CMK (cell line): Measurements from ENCODE around the gene CEP55.

Source experiments
- DNase-seq: peaks from one replicate; pipeline ENCODE4 v3.0.0-alpha.2; 2010; ENCODE audit warnings: low read depth

The CEP55 gene

DNA sequence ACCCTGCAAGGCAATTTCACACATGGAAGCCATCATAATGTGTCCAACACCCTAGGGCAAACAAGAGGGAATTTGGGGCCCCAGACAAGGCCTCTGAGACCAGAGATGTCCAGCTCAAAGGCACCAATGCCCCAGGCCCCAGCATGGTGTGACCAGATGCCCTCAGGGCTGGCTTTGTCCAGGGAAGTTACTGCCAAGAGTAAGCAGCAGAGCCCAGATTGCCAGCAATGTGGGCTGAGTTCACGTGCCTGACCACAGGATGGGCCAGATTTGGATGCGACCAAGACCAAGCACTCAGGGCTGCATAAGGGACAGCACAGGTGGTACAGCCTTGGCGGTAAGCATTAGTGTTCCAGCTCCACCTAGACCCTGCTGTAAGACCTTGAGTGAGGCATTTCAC lies 27.0 kb upstream of the CEP55 start:
- DNase-seq = no peak

DNA sequence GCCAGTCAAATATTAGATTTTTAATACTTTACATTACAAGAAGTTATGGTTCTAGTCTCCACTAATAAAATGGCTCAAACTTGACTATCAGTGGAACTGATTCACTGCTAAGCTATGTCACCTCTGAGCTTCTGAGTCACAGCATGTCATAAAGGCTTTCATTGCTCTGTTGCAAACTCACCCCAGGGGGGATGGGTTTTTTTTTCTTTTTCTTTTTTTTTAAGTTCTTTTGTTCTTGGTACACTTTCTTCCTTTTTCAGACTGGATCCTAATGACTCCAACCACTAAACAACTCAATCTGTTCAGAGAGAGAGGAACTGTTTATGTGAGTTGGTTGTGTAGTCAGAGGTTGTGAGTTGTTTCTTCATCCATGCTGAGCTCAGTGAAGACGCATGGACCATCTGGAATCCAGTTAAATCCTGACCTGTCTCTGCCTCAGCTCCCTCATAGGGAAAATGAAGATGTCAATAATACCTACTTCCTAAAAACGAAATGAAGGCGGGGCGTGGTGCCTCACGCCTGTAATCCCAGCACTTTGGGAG lies 25.2 kb upstream of the CEP55 start:
- DNase-seq = no peak

DNA sequence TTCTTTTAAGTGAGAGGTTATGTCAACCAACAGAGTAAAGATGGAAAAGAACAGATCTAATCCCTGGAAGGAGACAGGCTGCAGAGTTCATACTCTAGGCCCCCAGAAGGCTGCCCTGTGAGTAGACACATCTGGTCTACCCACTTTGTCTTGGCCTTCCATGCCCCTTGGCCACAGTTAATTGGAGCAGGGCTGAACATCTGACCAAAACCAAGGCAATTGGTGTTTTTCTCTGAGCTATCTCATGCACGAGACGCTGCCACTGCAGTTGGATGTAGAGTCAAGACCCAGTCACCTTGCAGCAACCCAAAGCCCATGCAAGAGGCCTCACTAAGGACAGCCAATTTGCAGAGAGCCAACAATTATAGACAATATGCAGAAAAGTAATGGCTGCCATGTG lies 23.3 kb upstream of the CEP55 start:
- DNase-seq = no peak

DNA sequence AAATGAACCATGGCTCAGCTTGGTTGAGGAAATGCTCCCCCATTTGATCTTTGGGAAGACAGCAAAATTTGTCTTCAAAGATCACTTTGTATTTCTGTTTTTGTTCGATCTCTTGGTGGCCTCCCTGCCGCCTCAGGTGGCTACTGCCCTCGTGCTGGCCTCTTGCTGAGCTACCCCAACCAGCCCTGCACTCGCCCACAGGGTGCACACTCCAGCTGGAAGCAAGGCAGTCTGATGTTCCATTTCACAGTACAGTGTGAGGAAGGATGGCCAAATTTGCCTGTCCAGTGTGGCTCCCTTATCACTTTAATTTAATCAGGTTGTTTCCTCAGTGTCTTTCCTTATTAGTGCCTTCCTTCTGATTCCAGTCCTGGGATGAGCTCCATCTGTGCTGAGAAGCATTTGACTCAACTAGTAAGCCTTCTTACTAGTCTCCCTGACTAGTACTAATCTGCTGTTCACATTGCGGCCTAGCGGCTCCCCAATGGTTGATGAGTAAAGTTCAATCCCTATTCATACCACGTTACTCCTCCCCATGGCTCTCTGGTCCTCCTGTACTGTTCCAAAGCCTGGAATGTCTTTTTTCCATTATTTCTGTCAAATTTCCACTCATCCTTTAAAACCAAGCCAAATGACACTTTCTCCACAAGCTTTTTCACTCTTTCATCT lies 22.5 kb upstream of the CEP55 start:
- DNase-seq = no peak

DNA sequence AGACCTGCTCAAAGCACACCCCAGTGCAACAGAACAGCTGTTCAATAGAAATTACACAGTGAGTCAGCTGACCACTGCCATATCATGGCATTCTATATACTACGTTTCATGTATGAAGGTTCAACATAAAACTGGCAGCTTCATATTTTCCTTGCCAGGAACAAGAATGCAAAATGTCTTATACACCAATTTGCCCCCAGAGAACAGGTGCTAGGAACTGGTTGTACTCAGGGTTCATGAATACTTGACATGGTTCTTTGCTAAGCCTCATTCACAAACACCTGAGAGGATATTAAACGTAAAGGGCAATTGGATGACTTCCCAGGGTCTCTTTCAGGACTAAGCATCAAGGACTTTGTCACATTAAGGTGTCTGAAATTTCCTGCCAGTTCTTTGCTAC lies 21.2 kb upstream of the CEP55 start:
- no peak for DNase-seq

DNA sequence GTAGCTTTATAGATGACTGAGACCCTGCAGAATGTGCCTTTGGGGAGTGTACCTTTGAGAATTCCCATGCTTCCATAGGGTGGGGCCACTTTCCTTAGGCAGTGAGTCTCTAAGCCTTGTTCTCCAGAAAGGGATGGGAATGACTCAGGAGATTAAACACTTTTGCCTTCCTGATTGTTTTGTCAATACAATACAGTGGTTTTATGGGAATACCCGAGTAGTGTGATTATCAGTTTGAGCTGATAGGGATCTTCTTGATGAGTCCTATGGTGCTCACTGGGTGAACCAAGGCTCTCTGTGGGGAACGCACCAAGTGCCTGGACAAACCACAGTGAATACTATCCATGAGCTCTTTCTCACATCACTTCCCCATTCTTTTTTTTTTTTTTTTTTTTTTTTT lies 20.5 kb upstream of the CEP55 start:
- DNase-seq = no peak

DNA sequence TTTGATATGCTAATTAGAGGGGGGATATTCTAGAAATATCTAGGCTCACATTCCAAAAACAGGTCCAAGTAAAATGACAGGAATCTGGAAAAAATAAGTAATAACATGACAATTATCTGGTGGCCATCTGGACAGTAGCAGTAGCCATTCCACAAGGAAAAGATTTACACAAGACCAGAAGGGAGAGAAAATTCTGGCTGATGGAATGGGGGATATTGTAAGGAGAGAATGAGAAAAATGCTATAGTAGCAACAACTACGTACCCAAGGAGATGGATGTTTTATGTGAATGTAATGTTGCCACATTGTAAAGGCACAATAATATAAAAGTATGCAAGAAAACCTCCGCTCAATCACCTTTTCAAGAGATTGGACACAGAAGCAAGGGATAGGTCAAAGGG lies 19.7 kb upstream of the CEP55 start:
- DNase-seq = no peak

DNA sequence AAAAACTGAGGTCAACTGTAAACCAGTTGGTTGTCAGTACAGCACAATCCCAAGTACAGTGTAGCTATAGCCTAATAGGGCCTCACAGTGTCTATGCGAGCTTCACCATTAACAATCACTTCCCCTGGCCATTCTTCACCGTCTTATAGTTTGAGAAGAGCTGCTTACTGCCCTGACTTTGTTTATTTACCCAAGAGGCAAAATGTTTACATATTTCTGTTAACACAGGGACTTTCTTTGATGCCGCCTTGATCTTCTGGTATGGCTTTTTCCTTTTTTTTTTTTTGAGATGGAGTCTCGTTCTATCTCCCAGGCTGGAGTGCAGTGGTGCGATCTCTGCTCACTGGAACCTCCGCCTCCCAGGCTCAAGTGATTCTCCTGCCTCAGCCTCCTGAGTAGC lies 17.5 kb upstream of the CEP55 start:
- DNase-seq = no peak

DNA sequence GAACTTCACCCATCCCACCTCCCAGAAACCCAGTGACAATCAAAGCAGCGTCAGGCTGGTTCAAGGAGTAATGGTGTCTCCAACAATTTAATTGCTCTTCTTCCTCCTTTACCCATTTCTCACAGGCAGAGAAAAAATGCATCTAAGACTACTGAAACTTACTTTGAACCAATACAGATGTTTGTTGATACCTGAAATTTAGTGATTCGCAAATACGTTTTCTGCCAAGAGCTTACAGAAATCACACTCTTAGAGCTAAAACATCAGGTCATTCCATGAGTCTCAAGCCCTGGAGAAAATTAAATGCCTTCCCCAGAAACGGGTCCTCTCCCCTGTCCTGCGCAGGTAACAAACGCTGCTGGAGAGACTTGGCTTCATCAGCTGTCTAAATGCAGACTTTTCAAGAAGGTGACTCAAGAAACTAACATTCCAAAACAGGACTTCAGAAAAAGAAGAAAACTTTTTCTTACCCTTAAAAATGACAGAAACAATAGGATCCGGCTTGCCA lies 14.7 kb upstream of the CEP55 start:
- no peak for DNase-seq

DNA sequence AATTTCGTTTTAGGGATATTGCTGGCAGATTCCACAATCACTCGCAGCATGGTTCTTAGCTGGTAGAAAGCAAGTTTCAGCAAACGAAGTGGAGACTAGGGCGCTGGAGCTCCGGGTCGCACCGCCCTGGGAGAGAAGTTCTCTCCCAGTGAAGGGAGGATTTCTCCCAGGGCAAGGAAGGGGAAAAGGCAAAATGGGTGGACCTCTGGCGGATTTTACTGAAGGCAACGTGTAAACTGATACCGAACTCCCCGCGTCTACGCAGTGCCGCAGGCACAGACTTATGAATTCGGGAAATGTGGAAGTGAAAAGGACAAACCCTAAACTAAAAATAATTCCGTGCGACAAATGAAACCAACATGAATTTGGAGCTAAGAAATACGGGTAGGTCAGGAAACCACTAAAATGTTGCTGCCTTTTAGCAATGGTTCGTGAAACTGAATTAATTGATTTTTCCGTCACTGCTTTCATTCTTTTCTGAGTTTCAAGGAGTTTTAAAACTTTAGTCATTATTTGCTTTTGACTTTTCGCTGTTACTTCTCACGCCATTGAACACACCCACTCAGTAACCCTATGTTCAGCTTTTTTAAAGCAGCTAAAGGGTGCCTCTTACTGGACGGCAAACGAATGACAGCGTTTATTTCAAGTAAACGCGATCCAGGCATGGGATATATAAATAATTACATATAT lies 14.1 kb upstream of the CEP55 start, which contains the start of gene MYOF:
Gene MYOF (minus strand): TSS at position 190 of the 690 bp plus-strand sequence. CDS start 140 bp downstream, at position 50.
- DNase-seq = no peak

DNA sequence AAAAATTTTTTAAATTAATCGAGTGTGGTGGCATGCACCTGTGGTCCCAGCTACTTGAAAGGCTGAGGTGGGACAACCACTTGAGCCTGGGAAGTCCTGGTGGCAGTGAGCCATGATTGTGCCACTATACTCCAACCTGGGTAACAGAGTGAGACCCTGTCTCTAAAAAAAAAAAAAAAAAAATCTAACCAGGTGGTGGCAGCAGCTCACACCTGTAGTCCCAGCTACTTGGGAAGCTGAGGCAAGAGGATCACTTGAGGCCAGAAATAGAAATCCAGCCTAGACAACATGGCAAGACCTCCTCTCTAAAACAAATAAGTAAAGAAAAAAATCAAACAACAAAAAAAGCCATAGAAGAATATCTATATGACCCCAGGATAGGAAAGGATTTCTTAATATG lies 10.7 kb upstream of the CEP55 start:
- no peak for DNase-seq

DNA sequence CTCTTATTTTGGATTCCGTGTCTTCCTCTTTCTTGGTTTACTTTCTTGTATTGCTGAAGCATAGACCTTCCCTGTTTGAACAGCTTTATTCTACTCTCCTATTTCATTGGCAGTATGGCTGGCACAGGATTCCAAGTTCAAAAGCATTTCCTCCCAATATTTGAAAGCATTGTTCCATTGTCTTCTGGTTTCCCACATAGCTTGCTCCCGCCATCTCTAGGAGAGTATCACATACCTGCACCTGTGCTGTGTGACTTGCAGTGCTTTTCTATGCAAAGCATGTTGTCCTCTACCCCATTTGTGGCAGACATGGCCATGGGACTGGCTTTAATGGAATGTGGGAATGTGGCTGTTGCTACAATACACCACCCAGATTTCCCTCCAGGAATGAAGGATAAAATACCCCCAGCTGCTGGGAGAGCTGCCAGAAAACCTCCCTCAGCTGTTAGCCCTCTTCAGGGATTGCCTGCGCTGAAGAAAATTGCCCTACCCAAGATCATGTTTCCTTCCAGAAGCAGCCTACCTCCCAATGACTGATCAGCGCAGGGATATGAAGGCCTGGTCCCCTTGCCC lies 7.4 kb upstream of the CEP55 start:
- no peak for DNase-seq

DNA sequence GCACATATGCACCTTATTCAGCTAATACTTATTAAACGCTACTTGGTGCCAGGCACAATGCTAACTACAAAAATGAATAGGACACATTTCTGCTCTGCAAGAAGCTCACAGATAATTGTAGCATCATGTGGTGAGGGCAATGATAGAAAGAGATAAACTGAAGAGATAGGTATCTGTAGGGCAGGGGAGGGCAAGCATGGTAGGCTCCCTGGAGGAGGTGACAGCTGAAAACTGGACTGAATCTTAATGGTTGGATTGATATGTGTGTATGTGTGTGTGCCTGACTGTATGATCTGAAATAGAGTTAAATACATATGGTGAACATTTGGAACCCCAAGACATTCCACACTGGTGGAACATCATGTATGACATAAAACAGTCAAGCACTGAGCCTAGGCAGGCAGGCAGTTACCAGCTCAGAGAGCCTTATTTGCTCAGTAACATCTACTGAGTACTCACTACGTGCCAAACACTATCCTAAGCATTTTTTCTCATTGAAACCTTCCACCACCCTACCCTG lies 4.8 kb upstream of the CEP55 start:
- no peak for DNase-seq

DNA sequence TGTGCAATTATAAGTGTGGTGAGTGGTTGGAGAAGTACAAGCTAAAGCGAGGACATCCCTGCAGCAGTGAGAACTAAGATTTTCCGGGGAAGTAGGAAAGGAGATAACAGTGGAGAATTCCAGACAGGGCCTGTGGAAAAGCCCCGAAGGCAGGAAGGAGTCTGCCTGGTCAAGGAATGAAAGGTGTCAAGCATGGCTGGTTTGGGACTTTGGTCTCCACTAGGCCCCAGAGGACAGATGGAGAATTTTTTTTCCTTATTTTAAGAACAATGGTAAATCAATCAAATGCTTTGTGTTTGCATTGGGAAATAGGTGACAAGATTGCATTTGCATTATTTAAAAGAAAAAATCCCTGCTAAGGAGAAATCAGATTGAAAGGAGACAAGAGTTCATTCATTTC lies 3.2 kb upstream of the CEP55 start:
- no peak for DNase-seq

DNA sequence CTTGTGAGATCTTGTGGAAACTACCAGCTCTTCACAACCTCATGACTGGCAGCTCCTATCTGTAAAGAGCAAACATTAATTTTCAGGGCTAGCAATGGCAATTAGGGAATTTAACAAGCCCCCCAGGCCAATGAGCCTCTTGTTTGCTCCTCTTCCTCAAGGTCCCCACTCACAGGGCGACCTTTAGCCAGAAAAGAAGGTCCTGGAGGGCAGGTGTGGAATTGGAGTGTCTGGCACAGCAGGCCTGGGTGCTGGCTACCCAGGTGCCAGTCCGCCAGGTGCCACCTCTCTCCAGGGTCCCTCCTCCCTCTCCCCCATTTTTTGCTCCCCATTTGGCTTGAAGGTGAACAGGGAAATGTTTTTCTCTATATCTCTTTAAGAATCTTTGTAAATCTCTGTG lies 1.9 kb upstream of the CEP55 start:
- DNase-seq = no peak

DNA sequence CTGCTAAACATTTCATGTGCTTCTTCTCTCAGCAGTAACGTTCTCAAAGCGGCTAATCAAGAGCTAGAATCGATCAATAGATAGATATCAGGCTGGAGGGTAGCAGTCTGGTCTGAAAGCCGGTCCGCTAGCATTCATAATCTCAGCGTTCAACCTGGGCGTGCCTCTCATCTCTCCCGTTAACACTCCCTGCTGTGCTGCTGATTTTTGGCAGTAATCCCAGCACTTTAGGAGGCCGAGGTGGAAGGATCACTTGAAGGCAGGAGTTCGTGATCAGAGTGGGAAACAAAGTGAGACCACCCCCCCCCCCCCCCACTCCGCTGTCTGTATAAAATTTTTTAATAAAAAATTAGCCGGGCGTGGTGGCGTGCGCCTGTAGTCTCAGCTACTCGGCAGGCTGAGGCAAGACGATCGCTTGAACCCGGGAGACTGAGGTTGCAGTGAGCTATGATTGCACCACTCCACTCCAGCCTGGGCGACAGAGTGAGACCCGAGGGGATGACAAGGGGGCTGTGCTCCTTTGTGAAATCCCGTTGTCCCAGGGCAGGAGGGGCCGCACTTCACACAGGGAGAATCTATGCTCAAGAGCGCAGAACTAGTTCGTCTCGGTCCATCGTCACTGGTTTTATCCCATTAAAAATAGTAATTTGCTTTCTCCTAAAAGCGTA lies 624 bp upstream of the CEP55 start:
- no peak for DNase-seq

DNA sequence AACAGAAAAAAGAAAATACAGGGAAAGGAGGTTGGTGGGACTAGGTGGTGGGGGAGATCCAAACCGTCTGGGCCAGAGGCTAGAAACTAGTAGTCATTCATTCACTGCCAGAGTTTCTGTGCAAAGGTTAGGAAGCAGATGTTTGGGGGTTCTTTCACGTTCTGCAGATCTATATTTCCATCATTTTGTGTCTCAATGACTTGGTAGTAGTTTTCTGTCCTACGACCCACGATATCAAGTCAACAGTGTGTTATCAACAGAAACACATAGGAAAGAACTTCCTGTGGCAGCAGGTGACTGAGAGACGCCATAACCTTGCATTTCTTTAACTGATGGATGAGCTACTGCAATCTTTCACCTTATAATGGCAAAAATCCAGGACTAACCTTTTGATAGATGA lies 1.8 kb downstream of the CEP55 start:
- DNase-seq = no peak

DNA sequence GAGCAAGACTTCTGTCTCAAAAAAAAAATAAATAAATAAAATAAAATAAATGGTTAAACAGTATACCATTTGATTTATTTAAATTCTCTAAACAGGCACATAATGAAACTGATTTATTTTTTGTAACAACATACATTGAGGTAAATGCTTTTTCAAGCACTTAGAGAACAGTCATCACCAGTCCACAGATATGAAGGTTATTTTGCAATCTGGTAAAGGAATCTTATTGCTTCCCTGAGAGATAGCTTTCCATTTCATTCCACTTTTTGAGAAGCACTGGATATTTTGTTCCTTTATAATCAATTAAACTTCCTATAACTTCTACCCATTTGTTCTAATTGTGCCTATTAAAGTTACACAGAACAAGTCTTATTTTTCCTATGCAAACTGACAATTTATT lies 5.2 kb downstream of the CEP55 start:
- DNase-seq = no peak

DNA sequence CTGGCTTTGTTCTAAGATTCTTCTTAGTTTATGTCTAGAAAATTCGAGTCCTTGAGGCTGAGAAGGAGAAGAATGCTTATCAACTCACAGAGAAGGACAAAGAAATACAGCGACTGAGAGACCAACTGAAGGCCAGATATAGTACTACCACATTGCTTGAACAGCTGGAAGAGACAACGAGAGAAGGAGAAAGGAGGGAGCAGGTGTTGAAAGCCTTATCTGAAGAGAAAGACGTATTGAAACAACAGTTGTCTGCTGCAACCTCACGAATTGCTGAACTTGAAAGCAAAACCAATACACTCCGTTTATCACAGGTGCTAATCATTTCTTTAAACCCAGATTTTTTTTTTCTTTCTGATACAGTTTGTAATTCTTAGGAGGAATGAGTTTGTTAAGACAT lies 6.7 kb downstream of the CEP55 start:
- DNase-seq = no peak

DNA sequence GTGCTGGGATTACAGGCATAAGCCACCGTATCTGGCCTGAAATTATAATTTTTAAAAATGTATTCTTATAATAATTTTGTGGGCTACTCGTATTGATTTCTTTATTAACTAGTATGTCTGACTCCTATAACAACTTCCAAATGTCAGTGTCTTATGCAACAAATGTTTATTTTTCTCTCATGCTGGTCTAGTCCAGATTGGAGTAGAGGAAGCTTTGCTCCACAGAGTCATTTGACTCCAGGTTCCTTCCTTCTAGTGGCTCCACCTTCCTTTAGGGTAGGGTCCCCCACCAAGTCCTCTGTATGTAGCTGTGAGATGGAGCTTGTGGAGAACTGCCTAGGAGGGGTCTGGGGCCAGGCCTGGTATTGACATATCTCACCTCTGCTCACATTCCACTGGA lies 8.7 kb downstream of the CEP55 start:
- DNase-seq = no peak

DNA sequence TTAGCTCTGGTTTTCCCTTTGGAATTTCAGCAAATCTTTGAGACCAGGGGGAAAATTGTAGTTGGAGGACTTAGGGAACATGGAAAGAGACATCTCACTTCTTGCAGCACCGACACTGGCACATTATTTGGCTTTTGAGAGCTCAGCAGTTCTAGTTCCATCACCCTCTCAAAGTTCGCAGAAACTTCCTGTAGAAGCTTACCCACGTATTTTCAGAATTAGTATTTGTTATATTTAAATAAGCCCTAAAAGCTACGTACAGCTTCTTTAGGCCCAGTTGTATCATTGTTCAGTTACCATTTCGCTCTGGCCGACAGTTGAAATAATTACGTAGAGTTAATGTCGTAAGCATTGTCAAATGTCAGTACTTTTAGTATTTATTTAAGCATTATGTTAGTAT lies 13.4 kb downstream of the CEP55 start:
- DNase-seq = no peak

DNA sequence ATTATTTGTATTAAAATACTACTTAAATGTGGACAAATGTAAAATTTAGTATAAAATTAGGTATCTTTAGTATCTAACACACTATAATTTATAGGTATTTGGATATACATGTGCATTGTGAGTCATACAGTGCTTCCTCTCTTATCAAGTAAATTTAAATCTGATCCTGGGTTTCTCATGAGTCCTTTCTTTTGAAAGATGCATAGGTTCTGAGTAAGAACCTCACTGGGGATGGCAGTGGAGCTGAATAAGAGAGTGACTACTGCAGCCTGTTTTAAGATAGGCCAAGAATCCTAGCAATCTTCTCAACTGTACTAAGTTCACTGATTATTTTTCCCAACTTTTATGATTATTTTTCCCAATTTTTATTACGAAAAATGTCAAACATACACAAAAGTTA lies 16.2 kb downstream of the CEP55 start:
- DNase-seq = no peak
